ENCODE measurements around the gene SNF8.
"Not testable (repeated sequence)": the region's sequence is repeated elsewhere in the genome, so short reads cannot be mapped to it uniquely, and the experiment has no call there.

Gene SNF8, protein sequence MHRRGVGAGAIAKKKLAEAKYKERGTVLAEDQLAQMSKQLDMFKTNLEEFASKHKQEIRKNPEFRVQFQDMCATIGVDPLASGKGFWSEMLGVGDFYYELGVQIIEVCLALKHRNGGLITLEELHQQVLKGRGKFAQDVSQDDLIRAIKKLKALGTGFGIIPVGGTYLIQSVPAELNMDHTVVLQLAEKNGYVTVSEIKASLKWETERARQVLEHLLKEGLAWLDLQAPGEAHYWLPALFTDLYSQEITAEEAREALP

DNA sequence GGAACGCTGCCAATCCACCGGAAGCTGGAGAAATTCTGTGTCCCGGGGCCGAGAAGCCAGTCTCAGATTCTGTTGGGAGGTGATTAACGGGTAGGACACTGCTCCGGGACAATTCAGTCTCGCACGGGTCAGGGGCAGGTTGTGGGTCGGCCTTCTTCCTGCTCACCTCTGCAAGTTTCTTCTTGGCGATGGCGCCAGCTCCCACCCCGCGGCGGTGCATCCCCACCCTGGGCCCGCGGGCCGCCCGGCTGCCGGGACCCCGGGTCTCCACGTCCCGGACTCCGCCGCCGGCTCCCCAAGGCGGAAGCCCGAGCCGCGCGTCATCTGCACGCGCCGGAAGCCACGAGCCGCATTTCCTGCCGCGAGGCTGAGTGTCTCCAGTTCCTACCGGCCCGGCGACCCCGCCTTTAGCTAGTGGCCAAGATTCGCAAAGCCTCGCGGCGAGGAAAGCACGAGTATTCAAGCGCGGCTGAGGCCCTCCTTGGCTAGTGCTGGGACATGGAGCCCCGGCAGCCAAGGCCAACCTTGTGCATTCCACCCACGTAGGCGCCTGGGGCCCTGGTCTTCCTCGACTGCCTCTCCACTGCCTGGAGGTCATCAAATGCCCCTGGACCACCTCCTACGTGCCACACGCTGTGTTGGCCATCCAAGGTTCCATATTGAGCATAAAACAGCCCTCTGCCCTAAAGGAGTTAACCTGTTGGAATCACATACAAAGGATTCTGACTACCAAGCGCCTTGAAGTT lies at the start of gene SNF8:
Gene SNF8 (minus strand): TSS at position 328 of the 746 bp plus-strand sequence. CDS start 108 bp downstream, at position 220.
- peak; percentile 90 for DNase-seq

- no peak for DNase-seq
Observed at GRCh38 chr17:48993951-48994350, 49.3 kb upstream of the SNF8 start.

DNA sequence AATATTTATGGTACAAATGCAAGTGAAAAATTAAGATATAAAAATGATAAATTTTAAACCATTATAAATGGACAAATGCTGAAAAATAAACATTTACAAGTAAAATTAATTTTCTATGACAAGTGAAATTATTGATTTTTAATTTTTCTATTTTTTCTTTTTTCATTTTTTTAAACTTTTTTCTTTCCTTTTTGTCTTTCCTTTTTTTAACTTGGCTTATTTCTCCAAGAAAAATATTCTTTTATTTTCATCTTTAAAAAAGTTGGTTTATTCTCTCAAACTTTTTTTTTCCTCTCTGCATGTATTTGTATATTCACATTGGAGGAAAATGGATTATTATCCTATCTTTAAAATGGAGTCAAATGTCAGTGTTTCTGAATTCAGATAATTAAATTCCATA lies 48.7 kb upstream of the SNF8 start:
- no peak for DNase-seq

GRCh38 chr17:48992444-48992843 lies 47.8 kb upstream of the SNF8 start:
- no peak for DNase-seq

DNA sequence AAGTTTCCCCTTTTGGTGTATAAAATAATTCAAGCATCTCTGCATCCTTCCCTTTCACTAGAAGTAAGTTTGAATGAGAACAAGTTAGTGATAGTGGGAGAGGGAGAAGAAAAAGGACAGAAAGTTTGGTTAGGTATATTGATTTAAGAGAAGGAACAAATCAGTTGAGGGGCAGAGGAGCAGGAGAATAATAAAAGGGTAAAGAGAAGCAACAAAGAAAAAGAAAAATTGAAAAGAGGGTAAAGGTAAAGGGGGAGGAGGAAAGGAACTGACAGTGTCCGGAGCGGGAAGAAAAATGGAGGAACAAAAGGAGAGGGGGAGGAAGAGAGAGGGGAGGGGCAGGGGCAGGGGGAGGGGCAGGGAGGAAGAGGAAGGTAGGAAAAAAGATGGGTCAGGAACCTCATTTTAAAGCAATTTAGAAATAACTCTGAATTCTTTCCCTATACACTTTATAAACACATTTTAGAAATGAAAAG lies 46.3 kb upstream of the SNF8 start:
- no peak for DNase-seq

- no peak for DNase-seq
Observed at GRCh38 chr17:48989100-48989499, 44.5 kb upstream of the SNF8 start.

- no peak for DNase-seq
Observed at GRCh38 chr17:48985436-48986245, 41.0 kb upstream of the SNF8 start.

- no peak for DNase-seq
Observed at GRCh38 chr17:48981927-48982539, 37.4 kb upstream of the SNF8 start.

- DNase-seq, result no peak
Observed at GRCh38 chr17:48973806-48974205, 29.2 kb upstream of the SNF8 start.

- no peak for DNase-seq
Observed at GRCh38 chr17:48972749-48973097, 28.1 kb upstream of the SNF8 start.

GRCh38 chr17:48970865-48971687 lies 26.4 kb upstream of the SNF8 start:
- DNase-seq, result no peak

- no peak for DNase-seq
Observed at GRCh38 chr17:48970224-48970623, 25.6 kb upstream of the SNF8 start.

- no peak for DNase-seq
Observed at GRCh38 chr17:48961516-48962233, 17.0 kb upstream of the SNF8 start.

- DNase-seq, result no peak
Observed at GRCh38 chr17:48960834-48961515, 16.3 kb upstream of the SNF8 start.

GRCh38 chr17:48954300-48954755 lies 9.7 kb upstream of the SNF8 start:
- DNase-seq, result no peak

DNA sequence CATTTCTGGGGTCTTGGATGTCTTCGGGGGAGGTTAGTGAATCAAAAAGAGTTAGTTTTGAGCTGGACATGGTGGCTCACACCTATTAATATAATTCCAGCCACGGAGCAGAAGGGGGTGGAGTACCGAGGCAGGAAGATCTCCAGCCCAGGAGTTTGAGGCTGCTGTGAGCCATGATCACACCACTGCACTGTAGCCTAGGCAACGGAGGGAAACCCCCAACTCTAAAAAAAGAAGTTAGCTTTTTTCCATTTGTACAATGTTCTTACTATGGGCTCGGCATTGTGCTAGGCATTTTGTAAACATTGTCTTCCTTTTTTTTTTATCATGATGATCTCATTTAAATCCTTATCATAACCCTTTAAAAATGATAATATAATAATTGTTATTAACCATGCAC lies 8.3 kb upstream of the SNF8 start:
- no peak for DNase-seq

- DNase-seq, result no peak
Observed at GRCh38 chr17:48951572-48951971, 6.9 kb upstream of the SNF8 start.

DNA sequence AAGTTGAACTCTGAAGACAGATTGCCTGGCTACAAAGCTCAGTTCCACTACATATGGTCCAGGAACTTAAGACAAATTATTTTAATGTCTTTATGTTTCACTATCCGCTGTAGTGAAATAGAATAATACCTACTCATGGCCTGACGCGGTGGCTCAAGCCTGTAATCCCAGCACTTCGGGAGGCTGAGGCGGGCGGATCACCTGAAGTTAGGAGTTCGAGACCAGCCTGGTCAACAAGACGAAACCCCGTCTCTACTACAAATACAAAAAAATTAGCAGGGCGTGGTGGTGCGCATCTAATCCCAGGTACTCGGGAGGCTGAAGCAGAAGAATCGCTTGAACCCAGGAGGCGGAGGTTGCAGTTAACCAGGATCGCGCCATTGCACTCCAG lies 614 bp upstream of the SNF8 start:
- DNase-seq, result not testable (repeated sequence)

DNA sequence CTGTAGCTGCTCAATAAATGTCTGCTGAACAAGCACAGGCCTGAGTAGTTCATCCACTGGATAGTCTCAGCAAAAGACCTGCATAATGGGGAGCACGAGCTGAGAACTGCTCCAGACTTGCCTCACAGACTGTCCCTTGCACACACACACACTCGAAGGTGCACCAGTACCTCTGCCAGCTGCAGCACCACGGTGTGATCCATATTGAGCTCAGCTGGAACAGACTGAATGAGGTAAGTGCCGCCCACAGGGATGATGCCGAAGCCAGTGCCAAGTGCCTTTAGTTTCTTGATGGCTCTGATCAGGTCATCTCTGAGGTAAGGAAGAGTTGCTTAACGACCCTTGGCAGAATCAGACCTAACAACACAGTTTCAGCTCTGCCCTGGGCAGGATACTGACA lies 11.6 kb downstream of the SNF8 start:
- no peak for DNase-seq

DNA sequence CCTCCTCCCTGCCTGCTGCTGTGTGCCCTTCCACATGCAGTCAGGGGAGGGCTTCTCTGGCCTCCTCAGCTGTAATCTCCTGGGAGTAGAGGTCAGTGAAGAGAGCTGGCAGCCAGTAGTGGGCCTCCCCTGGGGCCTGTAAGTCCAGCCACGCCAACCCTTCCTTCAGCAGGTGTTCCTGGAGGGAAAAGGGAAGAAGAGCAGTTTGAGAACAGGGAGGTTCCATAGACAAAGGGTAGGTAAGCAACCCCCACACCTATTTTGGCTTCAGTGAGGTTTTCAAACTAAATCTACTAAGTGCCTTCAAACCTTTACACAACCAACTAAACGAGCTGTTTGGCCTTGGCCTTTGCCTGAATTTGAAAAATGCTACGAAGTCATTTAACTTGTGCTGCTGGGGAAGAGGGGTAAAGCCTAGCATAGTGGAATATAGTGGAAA lies 14.2 kb downstream of the SNF8 start:
- no peak for DNase-seq

GRCh38 chr17:48929812-48930165 lies 14.9 kb downstream of the SNF8 start:
- no peak for DNase-seq

All from CD4-positive, alpha-beta T cell treated with Interleukin-4 for 1 hour (primary cell).